ENCODE measurements around the gene GCGR.

GCGR gene

DNA sequence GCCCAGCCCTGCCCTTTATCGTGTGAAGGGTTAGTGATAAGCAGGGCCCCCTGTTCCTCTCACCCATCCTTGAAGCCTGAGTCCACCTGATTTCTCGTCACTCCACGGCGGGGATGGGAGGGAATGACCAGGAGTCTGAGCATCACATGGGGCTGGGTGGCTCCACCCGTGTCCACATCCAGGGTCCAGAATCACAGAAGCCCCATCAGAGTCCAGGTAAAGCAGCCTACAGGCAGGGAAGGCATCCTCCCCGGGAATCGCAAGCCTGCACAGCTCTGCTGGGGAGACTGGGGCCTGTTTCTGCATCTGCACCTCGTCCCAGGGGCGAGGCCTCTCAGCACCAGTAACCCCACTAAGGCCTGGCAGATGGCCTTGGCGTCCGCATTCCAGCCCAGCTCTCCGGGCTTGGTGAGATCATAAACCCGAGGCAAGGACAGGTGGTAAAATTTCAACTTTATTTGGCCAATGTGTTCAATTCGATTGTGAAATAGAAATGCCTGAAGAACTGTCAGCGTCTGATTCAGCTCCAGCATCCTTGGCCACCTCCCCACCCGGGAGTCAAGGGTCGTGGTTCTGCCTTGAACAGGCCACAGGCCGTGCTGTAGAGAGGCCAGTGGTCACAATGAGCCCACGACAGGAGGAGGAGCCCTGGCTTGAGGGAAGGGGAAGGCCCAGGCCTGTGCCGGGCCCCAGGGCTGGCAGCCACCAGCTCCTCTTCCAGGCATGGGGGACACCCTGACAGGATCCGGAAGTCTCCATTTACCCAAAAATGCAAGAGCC, 39.0 kb downstream of the GCGR start:
- H3K4me3 ChIP-seq (ENCODE audit: low read depth, low read length) = no peak overlapping the region
- H3K27ac ChIP-seq = no peak overlapping the region
- peaks cover 59% of the 10 kb centered on the region for H3K36me3 ChIP-seq (replicated peaks)
- DNase-seq = no peak
- in situ Hi-C loops (cut with HindIII; ENCODE audit: low pct_ligation_motif_present, low sequenced_read_pairs) = no loop called here
- TF ChIP-seq, protein P1, sequence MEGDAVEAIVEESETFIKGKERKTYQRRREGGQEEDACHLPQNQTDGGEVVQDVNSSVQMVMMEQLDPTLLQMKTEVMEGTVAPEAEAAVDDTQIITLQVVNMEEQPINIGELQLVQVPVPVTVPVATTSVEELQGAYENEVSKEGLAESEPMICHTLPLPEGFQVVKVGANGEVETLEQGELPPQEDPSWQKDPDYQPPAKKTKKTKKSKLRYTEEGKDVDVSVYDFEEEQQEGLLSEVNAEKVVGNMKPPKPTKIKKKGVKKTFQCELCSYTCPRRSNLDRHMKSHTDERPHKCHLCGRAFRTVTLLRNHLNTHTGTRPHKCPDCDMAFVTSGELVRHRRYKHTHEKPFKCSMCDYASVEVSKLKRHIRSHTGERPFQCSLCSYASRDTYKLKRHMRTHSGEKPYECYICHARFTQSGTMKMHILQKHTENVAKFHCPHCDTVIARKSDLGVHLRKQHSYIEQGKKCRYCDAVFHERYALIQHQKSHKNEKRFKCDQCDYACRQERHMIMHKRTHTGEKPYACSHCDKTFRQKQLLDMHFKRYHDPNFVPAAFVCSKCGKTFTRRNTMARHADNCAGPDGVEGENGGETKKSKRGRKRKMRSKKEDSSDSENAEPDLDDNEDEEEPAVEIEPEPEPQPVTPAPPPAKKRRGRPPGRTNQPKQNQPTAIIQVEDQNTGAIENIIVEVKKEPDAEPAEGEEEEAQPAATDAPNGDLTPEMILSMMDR (IDR thresholded peaks at IDR 0.05; ENCODE audit: low read depth, low read length, missing control alignments) = no peak
- no peaks in the 10 kb centered on the region for H3K27me3 ChIP-seq (replicated peaks)

- peaks cover 67% of the 10 kb centered on the region for H3K36me3 ChIP-seq (replicated peaks)
- TF ChIP-seq, protein P1 (IDR thresholded peaks at IDR 0.05; ENCODE audit: low read depth, low read length, missing control alignments) = no peak
- in situ Hi-C loops (cut with HindIII; ENCODE audit: low pct_ligation_motif_present, low sequenced_read_pairs) = no loop called here
- H3K4me3 ChIP-seq (ENCODE audit: low read depth, low read length) = no peak overlapping the region
- H3K27me3 ChIP-seq (replicated peaks) = no peaks in the 10 kb centered on the region
- H3K27ac ChIP-seq = no peak overlapping the region
- no peak for DNase-seq
These were observed 39.9 kb downstream of the GCGR start for GRCh38 chr17:81843713-81844326.

GRCh38 chr17:81844327-81844851, 40.4 kb downstream of the GCGR start:
- no peak for DNase-seq
- Histone ChIP-seq H3K27ac (no peak overlapping the region), H3K4me3 (ENCODE audit: low read depth, low read length) (no peak overlapping the region), H3K27me3 (replicated peaks) (no peaks in the 10 kb centered on the region), H3K36me3 (replicated peaks) (peaks cover 71% of the 10 kb centered on the region)
- TF ChIP-seq, protein P1 (IDR thresholded peaks at IDR 0.05; ENCODE audit: low read depth, low read length, missing control alignments) = no peak
- in situ Hi-C loops (cut with HindIII; ENCODE audit: low pct_ligation_motif_present, low sequenced_read_pairs) = no loop called here

GRCh38 chr17:81844887-81845286, 40.9 kb downstream of the GCGR start:
- no peak for DNase-seq
- Histone ChIP-seq H3K27me3 (replicated peaks) (no peaks in the 10 kb centered on the region), H3K36me3 (replicated peaks) (peaks cover 72% of the 10 kb centered on the region), H3K27ac (no peak overlapping the region), H3K4me3 (ENCODE audit: low read depth, low read length) (no peak overlapping the region)
- TF ChIP-seq, protein P1 (IDR thresholded peaks at IDR 0.05; ENCODE audit: low read depth, low read length, missing control alignments) = no peak
- in situ Hi-C loops (cut with HindIII; ENCODE audit: low pct_ligation_motif_present, low sequenced_read_pairs) = no loop called here

- peaks cover 76% of the 10 kb centered on the region for H3K36me3 ChIP-seq (replicated peaks)
- no peak for DNase-seq
- H3K27ac ChIP-seq = no peak overlapping the region
- H3K4me3 ChIP-seq (ENCODE audit: low read depth, low read length) = no peak overlapping the region
- no peaks in the 10 kb centered on the region for H3K27me3 ChIP-seq (replicated peaks)
- TF ChIP-seq, protein P1 (IDR thresholded peaks at IDR 0.05; ENCODE audit: low read depth, low read length, missing control alignments) = no peak
- in situ Hi-C loops (cut with HindIII; ENCODE audit: low pct_ligation_motif_present, low sequenced_read_pairs) = no loop called here
These were observed 41.4 kb downstream of the GCGR start for GRCh38 chr17:81845361-81845760.

All from brain microvascular endothelial cell (primary cell).